HL-60 (cell line): ENCODE data around the gene RGCC.

Source experiments
- DNase-seq, 2 experiments: peaks; one replicate each; pipeline ENCODE4 v3.0.0-alpha.2; 2010 to 2020; ENCODE audit warnings: low read depth in 1 of 2, low spot score in 1 of 2
- H3K27ac ChIP-seq: fragments of 250-450 bp; sonication (Bioruptor Pico); replicated peaks from 2 replicates; pipeline ENCODE4 v1.5.1; 2020; ENCODE audit warnings: mild to moderate bottlenecking, moderate library complexity
- H3K27me3 ChIP-seq: fragments of 250-450 bp; sonication (Bioruptor Pico); 2 replicates; pipeline ENCODE4 v1.5.1; 2021; ENCODE audit warnings: mild to moderate bottlenecking, moderate library complexity; ENCODE audit not compliant: insufficient read depth, poor library complexity, severe bottlenecking
- H3K4me3 ChIP-seq: replicated peaks from 2 replicates; pipeline ENCODE4 v1.5.1; 2011; ENCODE audit warnings: mild to moderate bottlenecking, control low read depth, low read length; ENCODE audit not compliant: insufficient read depth
- CTCF ChIP-seq: IDR thresholded peaks from one replicate; pipeline ENCODE4 v1.5.1; 2011; ENCODE audit warnings: low read length, control low read depth, inconsistent platforms; ENCODE audit not compliant: insufficient read depth
- GABPA ChIP-seq: IDR thresholded peaks from 2 replicates; pipeline ENCODE4 v1.6.1; 2012; ENCODE audit warnings: low read depth
- POLR2AphosphoS5 ChIP-seq: IDR thresholded peaks from 2 replicates; pipeline ENCODE4 v1.6.1; 2012; ENCODE audit warnings: low read depth
- REST ChIP-seq: IDR thresholded peaks from 2 replicates; pipeline ENCODE4 v1.6.1; 2012; ENCODE audit warnings: low read depth; ENCODE audit not compliant: insufficient replicate concordance
- SPI1 ChIP-seq: IDR thresholded peaks from 2 replicates; pipeline ENCODE4 v1.6.1; 2012; ENCODE audit warnings: low read depth, mild to moderate bottlenecking, borderline replicate concordance

RGCC gene

GRCh38 chr13:41490371-41491015 is 33.1 kb downstream of the RGCC start:
- Histone ChIP-seq H3K27ac (no peak overlapping the region), H3K4me3 (no peak overlapping the region), H3K27me3 (no peaks in the 10 kb centered on the region)
- DNase-seq, result no peak
- TF ChIP-seq CTCF, result no peak
- no peak for TF ChIP-seq POLR2AphosphoS5
- TF ChIP-seq REST, result no peak
- TF ChIP-seq GABPA, result no peak
- no peak for TF ChIP-seq SPI1

- no peak overlapping the region for H3K4me3 ChIP-seq
- DNase-seq, result no peak
- TF ChIP-seq GABPA, result no peak
- no peak for TF ChIP-seq CTCF
- TF ChIP-seq POLR2AphosphoS5, result no peak
- TF ChIP-seq SPI1, result no peak
- no peak for TF ChIP-seq REST
- H3K27ac ChIP-seq, result no peak overlapping the region
- H3K27me3 ChIP-seq, result no peaks in the 10 kb centered on the region
Measured at GRCh38 chr13:41491436-41491835, 34.1 kb downstream of the RGCC start.

- TF ChIP-seq CTCF (no peak), SPI1 (peak; percentile 1; the same call in 1 of the 2 replicates)
- no peak overlapping the region for H3K4me3 ChIP-seq
- peak overlapping the region; percentile 72 for H3K27ac ChIP-seq
- no peaks in the 10 kb centered on the region for H3K27me3 ChIP-seq
- peak in 1 of 2 experiments; percentile 51 for DNase-seq
Measured at GRCh38 chr13:41492432-41493260, 35.3 kb downstream of the RGCC start.
